ENCODE measurements around the gene MED20. TPM values are rescaled to one million over a fixed set of nuclear protein-coding genes. Genes with fewer than 3 reads are reported as not detected.

The MED20 gene
- total and polyA plus RNA-seq, 10 of the 15 experiments (the other 5 are each of a cell fraction or from before 2014, with no cell fraction given), result 13.4 to 24.8 (median 17.9) TPM

DNA sequence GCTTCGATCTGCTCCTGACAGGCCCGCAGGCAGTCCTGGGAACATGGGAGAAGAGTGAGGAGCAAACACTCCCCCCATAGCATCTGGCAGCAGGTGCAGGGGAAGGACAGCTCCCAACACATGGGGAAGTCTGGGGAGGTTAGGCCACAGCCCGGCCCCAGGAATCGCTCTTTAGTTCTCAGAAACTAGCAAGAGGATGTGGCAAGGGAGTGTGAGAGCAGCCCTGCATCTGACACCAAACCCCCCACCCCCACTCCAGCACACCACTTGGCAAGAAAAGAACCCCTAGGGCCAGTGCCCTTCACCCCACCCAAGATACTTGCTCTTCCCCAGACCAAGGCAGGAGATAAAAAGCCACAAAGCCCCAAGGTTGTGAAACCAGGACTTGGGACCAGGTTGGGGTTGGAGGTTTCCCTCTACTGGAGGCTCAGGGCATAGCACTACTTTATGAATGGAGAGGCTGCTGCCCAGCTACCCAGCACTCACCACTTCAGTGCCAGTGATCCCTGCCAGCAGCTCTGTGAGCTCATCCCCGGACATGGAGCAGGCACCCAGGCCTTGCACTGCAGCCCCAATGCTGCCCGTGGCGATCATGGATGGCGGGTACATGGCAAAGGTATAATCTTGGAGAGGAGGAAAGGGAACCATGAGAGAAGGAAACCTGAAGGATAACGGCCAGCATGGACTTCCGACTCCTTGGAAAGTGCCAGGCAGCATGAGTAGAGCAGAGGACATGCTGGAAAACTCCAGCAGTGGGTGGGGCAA, 15.3 kb upstream of the MED20 start (continued):
- TF ChIP-seq SMC3 (IDR thresholded peaks at IDR 0.05; ENCODE audit: borderline replicate concordance, low read length), result peak; percentile 71
- TF ChIP-seq, protein P1, sequence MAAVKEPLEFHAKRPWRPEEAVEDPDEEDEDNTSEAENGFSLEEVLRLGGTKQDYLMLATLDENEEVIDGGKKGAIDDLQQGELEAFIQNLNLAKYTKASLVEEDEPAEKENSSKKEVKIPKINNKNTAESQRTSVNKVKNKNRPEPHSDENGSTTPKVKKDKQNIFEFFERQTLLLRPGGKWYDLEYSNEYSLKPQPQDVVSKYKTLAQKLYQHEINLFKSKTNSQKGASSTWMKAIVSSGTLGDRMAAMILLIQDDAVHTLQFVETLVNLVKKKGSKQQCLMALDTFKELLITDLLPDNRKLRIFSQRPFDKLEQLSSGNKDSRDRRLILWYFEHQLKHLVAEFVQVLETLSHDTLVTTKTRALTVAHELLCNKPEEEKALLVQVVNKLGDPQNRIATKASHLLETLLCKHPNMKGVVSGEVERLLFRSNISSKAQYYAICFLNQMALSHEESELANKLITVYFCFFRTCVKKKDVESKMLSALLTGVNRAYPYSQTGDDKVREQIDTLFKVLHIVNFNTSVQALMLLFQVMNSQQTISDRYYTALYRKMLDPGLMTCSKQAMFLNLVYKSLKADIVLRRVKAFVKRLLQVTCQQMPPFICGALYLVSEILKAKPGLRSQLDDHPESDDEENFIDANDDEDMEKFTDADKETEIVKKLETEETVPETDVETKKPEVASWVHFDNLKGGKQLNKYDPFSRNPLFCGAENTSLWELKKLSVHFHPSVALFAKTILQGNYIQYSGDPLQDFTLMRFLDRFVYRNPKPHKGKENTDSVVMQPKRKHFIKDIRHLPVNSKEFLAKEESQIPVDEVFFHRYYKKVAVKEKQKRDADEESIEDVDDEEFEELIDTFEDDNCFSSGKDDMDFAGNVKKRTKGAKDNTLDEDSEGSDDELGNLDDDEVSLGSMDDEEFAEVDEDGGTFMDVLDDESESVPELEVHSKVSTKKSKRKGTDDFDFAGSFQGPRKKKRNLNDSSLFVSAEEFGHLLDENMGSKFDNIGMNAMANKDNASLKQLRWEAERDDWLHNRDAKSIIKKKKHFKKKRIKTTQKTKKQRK (IDR thresholded peaks at IDR 0.05; ENCODE audit: low read depth, low read length), result no peak
- TF ChIP-seq NR2F1 (conservative IDR thresholded peaks at IDR 0.05), result 0 out of 2 replicates have a peak, but pooled peaks have one; percentile 11

DNA sequence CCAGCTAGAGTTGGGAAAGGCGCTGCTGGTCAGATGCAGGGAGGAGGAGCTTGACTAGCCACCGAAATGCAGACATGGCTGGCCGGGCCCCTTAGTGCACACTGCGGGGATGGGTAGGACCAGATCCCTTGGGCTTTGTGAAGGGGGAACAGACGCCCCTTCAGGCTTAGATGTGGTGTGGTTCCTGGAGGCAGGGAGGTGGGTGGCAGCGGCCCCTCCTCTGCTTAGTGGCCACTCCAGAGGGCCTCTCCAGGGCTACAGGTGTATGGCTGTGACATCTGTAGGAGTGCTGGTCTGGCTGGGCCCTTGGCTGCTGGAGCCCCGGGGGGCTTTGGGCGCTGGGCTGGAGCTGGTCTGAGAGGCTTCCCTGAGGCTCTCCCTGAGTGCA, 14.7 kb upstream of the MED20 start:
- DNase-seq (ENCODE audit: low read depth, low spot score), result no peak
- H2AFZ ChIP-seq (ENCODE audit: control insufficient read depth, low read depth, low read length), result no peak overlapping the region
- ChIA-PET CTCF (interaction anchor here (0.7 to 13.2 kb wide), 19 partner anchors 12 to 279 kb away, joined by 3 to 193 read pairs (median 5); partner anchors contain the start of genes BYSL, MED20 and TOMM6), RAD21 (ENCODE audit: unreplicated experiment) (interaction anchor here (1.0 to 3.4 kb wide), 7 partner anchors 9 to 230 kb away, joined by 3 to 24 read pairs (median 4); partner anchors contain the start of genes BYSL and MED20), SMC1A (ENCODE audit: uncharacterized antibody, unreplicated experiment) (interaction anchor here (0.8 to 12.4 kb wide), 6 partner anchors 33 to 134 kb away, joined by 3 to 138 read pairs (median 3); partner anchors contain the start of genes TAF8 and USP49), POLR2A (interaction anchor here (0.6 kb wide), 2 partner anchors 9 to 609 kb away, joined by 3 to 4 read pairs; no protein-coding TSS in a partner anchor)
- FAIRE-seq, result no peak
- peak overlapping the region; percentile 13; the same call in 1 of the 2 replicates for H3K9ac ChIP-seq (ENCODE audit: control insufficient read depth, insufficient read depth, low read length)
- TF ChIP-seq CBFB (IDR thresholded peaks at IDR 0.05; ENCODE audit: low read depth), result no peak
- peak; percentile 33; the same call in 1 of the 2 replicates for TF ChIP-seq POLR2A (IDR thresholded peaks at IDR 0.05; ENCODE audit: low read depth, low read length)
- no peak for TF ChIP-seq PRDM15 (CRISPR knock-in tag; IDR thresholded peaks at IDR 0.05)
- TF ChIP-seq POLR2AphosphoS5 (IDR thresholded peaks at IDR 0.05; ENCODE audit: low read length), result peak; percentile 32; the same call in 1 of the 2 replicates
- no peak for TF ChIP-seq SMAD5 (IDR thresholded peaks at IDR 0.05; ENCODE audit: low read depth)
- TF ChIP-seq SPI1 (IDR thresholded peaks at IDR 0.05; ENCODE audit: borderline replicate concordance, insufficient read depth, low read depth, low read length), result no peak
- TF ChIP-seq ZZZ3 (IDR thresholded peaks at IDR 0.05; ENCODE audit: control insufficient read depth, insufficient read length, low read depth), result no peak
- ATAC-seq, result peak; percentile 21; the same call in 2 of the 3 replicates
- H3K27ac ChIP-seq (ENCODE audit: control insufficient read depth, insufficient read depth), result peak overlapping the region; percentile 60
- intact Hi-C loops (cut with micrococcal nuclease; ENCODE audit: unreplicated experiment) (loop anchor here (1.0 to 2.0 kb wide), 4 partner anchors 39 to 149 kb away; partner anchors contain the start of gene TOMM6), in situ Hi-C loops (cut with MboI) (loop anchor here (10.0 kb wide), 1 partner anchor 109 kb away; no protein-coding TSS in a partner anchor)
- no TSS peak for BruUV-seq (replicated peaks)
- 21% methylated on average over 8 of the region's 8 CpGs for WGBS (ENCODE audit: insufficient coverage, insufficient replicate concordance, low lambda C conversion rate, missing lambda C conversion rate)
- H4K20me1 ChIP-seq (ENCODE audit: control insufficient read depth, insufficient read depth), result peaks cover 2% of the 10 kb centered on the region; the same call in 1 of the 2 replicates
- H3K36me3 ChIP-seq (ENCODE audit: control insufficient read depth in 2 of 2, insufficient read depth in 2 of 2, low read length in 1 of 2), result peaks cover 26 to 29% of the 10 kb centered on the region in 2 experiments
- no peak overlapping the region for H3K4me3 ChIP-seq
- H3K9me3 ChIP-seq (replicated peaks; ENCODE audit: control insufficient read depth, insufficient read depth, low read length), result no peaks in the 10 kb centered on the region
- H3K4me1 ChIP-seq (ENCODE audit: control insufficient read depth, insufficient read depth, low read length), result peaks cover 43% of the 10 kb centered on the region
- H3K4me2 ChIP-seq (ENCODE audit: control insufficient read depth, insufficient read depth), result peak overlapping the region; percentile 28
- H3K79me2 ChIP-seq (ENCODE audit: control insufficient read depth, insufficient read depth, low read length), result peaks cover 26% of the 10 kb centered on the region
- H3K27me3 ChIP-seq (replicated peaks in 1 of 2; ENCODE audit: control insufficient read depth in 2 of 2, insufficient read depth in 2 of 2, low read length in 1 of 2), result no peaks in the 10 kb centered on the region

All from GM12878 (cell line).